Thoracic aorta (tissue), 2 donors: ENCODE measurements around the gene RIN1. TPM values are rescaled to one million over a fixed set of nuclear protein-coding genes. Genes with fewer than 3 reads are reported as not detected.

Source experiments
- ATAC-seq: fragments of 150-250 bp; one replicate; pipeline ENCODE4 v1.8.0; 2017; ENCODE audit warnings: low read depth; ENCODE audit not compliant: insufficient number of reproducible peaks, low FRiP score
- DNase-seq: peaks from one replicate; pipeline ENCODE4 v3.0.0-alpha.2; 2020; ENCODE audit warnings: low spot score
- H3K27ac ChIP-seq, 2 donors: fragments of 200-600 bp; sonication (generic); 1 replicate in 1 of 2; 2 replicates in 1 of 2; pipeline ENCODE4 v1.5.1; 2016; ENCODE audit warnings: mild to moderate bottlenecking in 2 of 2, moderate library complexity in 2 of 2
- H3K27me3 ChIP-seq: fragments of 200-600 bp; sonication (generic); replicated peaks from 2 replicates; pipeline ENCODE4 v1.6.0; 2016; ENCODE audit warnings: mild to moderate bottlenecking; ENCODE audit not compliant: insufficient read depth
- H3K36me3 ChIP-seq: fragments of 200-600 bp; sonication (generic); one replicate; pipeline ENCODE4 v1.5.1; 2016
- H3K4me1 ChIP-seq, 2 donors: fragments of 200-600 bp; sonication (generic); 1 replicate in 1 of 2; 2 replicates in 1 of 2; pipeline versions ENCODE4 v1.5.1 to v1.6.0; 2016; ENCODE audit warnings: low read depth in 2 of 2, mild to moderate bottlenecking in 1 of 2; ENCODE audit not compliant: control insufficient read depth in 1 of 2
- H3K4me3 ChIP-seq: fragments of 200-600 bp; sonication (generic); 2 replicates; pipeline ENCODE4 v1.5.1; 2016; ENCODE audit warnings: mild to moderate bottlenecking
- H3K9me3 ChIP-seq: fragments of 200-600 bp; sonication (generic); 2 replicates; pipeline ENCODE4 v1.5.1; 2016
- CTCF ChIP-seq: fragments of 200-600 bp; sonication (generic); IDR thresholded peaks from one replicate; pipeline ENCODE4 v1.5.1; 2019; ENCODE audit warnings: antibody characterized with exemption
- total RNA-seq, 2 donors: library from RNA; depleted of rRNA; stranded (reverse); fragments of >200 nt; gene quantifications; one replicate each; pipeline versions ENCODE4 v1.1.0 to v1.2.3, GENCODE V29; 2016

The RIN1 gene
- total RNA-seq, 2 donors from 2014 or later: 7.7 to 7.8 TPM

- TF ChIP-seq CTCF: peak; percentile 93
- H3K27ac ChIP-seq: no peak overlapping the region
- H3K9me3 ChIP-seq: no peaks in the 10 kb centered on the region
- ATAC-seq (no peak), DNase-seq (no peak)
- no peaks in the 10 kb centered on the region for H3K27me3 ChIP-seq
- H3K36me3 ChIP-seq: no peaks in the 10 kb centered on the region
- peaks cover 0 to 12% of the 10 kb centered on the region in 2 donors for H3K4me1 ChIP-seq
- H3K4me3 ChIP-seq: peak overlapping the region; percentile 40
Measured at GRCh38 chr11:66328302-66329144, 7.7 kb downstream of the RIN1 start.

GRCh38 chr11:66328031-66328301 is 8.3 kb downstream of the RIN1 start:
- Histone ChIP-seq H3K27ac (no peak overlapping the region), H3K36me3 (no peaks in the 10 kb centered on the region), H3K9me3 (no peaks in the 10 kb centered on the region), H3K4me1 (peaks cover 0 to 12% of the 10 kb centered on the region in 2 donors), H3K27me3 (no peaks in the 10 kb centered on the region), H3K4me3 (no peak overlapping the region)
- no peak for DNase-seq
- no peak for ATAC-seq
- no peak for TF ChIP-seq CTCF

GRCh38 chr11:66327171-66328030 is 8.8 kb downstream of the RIN1 start:
- H3K36me3 ChIP-seq: no peaks in the 10 kb centered on the region
- DNase-seq: no peak
- no peaks in the 10 kb centered on the region for H3K27me3 ChIP-seq
- no peaks in the 10 kb centered on the region for H3K9me3 ChIP-seq
- no peak for TF ChIP-seq CTCF
- no peak overlapping the region for H3K27ac ChIP-seq
- ATAC-seq: no peak
- H3K4me3 ChIP-seq: no peak overlapping the region
- peaks cover 0 to 12% of the 10 kb centered on the region in 2 donors for H3K4me1 ChIP-seq

GRCh38 chr11:66326261-66327111 is 9.7 kb downstream of the RIN1 start:
- Histone ChIP-seq H3K27me3 (no peaks in the 10 kb centered on the region), H3K4me1 (peaks cover 0 to 12% of the 10 kb centered on the region in 2 donors), H3K4me3 (no peak overlapping the region), H3K27ac (no peak overlapping the region), H3K9me3 (no peaks in the 10 kb centered on the region), H3K36me3 (no peaks in the 10 kb centered on the region)
- no peak for TF ChIP-seq CTCF
- DNase-seq: no peak
- no peak for ATAC-seq
